DND-41 (cell line): Measurements from ENCODE around the gene KCNB1.

ENCODE experiments used
- ATAC-seq: fragments of 200-7000 bp; cut with Tn5 transposase; 3 replicates; pipeline ENCODE4 v1.9.1; 2021; ENCODE audit warnings: low read depth; ENCODE audit not compliant: insufficient read depth
- DNase-seq: peaks from one replicate; pipeline ENCODE4 v3.0.0-alpha.2; 2020
- H2AFZ ChIP-seq: 2 replicates; pipeline ENCODE4 v1.6.0; 2012; ENCODE audit warnings: low read depth, low read length
- H3K27ac ChIP-seq: 2 replicates; pipeline ENCODE4 v1.5.1; 2012; ENCODE audit warnings: low read length, inconsistent platforms
- H3K27me3 ChIP-seq: fragments of 200-600 bp; sonication (generic); 2 replicates; pipeline ENCODE4 v1.6.0; 2012; ENCODE audit warnings: low read length, mild to moderate bottlenecking, inconsistent platforms; ENCODE audit not compliant: insufficient read depth, poor library complexity
- H3K36me3 ChIP-seq: 2 replicates; pipeline ENCODE4 v1.5.1; 2012; ENCODE audit warnings: low read length, inconsistent platforms; ENCODE audit not compliant: insufficient read depth
- H3K4me1 ChIP-seq: 2 replicates; pipeline ENCODE4 v1.5.1; 2012; ENCODE audit warnings: mild to moderate bottlenecking, low read length; ENCODE audit not compliant: insufficient read depth
- H3K4me2 ChIP-seq: 2 replicates; pipeline ENCODE4 v1.6.0; 2012; ENCODE audit warnings: mild to moderate bottlenecking, moderate library complexity, low read length, inconsistent platforms; ENCODE audit not compliant: insufficient read depth
- H3K4me3 ChIP-seq, 2 experiments: fragments of 200-600 bp in 1 of 2; shearing (Covaris generic) in 1 of 2; 2 replicates each; pipeline ENCODE4 v1.5.1; 2012 to 2016; ENCODE audit warnings: inconsistent platforms in 2 of 2, low read length in 2 of 2, mild to moderate bottlenecking in 2 of 2, low read depth in 1 of 2, moderate library complexity in 1 of 2
- H3K79me2 ChIP-seq: 2 replicates; pipeline ENCODE4 v1.6.0; 2012; ENCODE audit warnings: low read length, inconsistent platforms; ENCODE audit not compliant: insufficient read depth
- H3K9ac ChIP-seq: 2 replicates; pipeline ENCODE4 v1.6.0; 2012; ENCODE audit warnings: low read depth, mild to moderate bottlenecking, inconsistent platforms, low read length, moderate library complexity
- H3K9me3 ChIP-seq: 2 replicates; pipeline ENCODE4 v1.5.1; 2012; ENCODE audit warnings: low read length, moderate library complexity, mild to moderate bottlenecking, inconsistent platforms; ENCODE audit not compliant: insufficient read depth, severe bottlenecking
- H4K20me1 ChIP-seq: 2 replicates; pipeline ENCODE4 v1.6.0; 2012; ENCODE audit warnings: low read length; ENCODE audit not compliant: insufficient read depth
- EZH2 ChIP-seq: IDR thresholded peaks from 3 replicates; pipeline ENCODE4 v1.6.1; 2012; ENCODE audit warnings: borderline replicate concordance, low read depth, mild to moderate bottlenecking, moderate library complexity, low read length, inconsistent platforms; ENCODE audit not compliant: severe bottlenecking
- TF ChIP-seq, protein P1 (sequence below): IDR thresholded peaks from 2 replicates; pipeline ENCODE4 v1.5.1; 2012; ENCODE audit warnings: borderline replicate concordance, low read length, moderate library complexity, mild to moderate bottlenecking; ENCODE audit not compliant: poor library complexity, severe bottlenecking; ENCODE audit errors: extremely low read depth

KCNB1 gene

DNA sequence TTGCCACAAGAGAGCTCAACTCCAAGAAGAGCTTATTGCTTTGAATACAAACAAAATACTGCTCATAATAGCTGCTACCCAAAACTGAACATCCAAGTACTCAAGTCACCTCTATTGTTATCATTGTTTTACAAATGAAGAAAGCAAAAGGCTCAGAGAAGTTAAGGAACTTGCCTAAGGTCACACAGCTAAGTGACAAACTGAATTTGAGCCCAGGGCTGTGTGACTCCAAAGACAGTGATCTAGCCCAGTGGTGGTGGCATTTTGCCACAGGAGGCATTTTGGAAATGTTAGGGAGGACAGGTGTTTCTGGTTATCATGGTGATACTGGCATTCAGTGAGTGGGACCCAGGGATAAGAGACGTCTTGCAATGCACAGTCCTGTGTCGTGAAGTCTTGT is 79.5 kb downstream of the KCNB1 start:
- H3K9me3 ChIP-seq, result no peaks in the 10 kb centered on the region
- ATAC-seq (no peak), DNase-seq (no peak)
- no peak overlapping the region for H3K4me2 ChIP-seq
- no peak overlapping the region for H3K9ac ChIP-seq
- TF ChIP-seq, protein P1, sequence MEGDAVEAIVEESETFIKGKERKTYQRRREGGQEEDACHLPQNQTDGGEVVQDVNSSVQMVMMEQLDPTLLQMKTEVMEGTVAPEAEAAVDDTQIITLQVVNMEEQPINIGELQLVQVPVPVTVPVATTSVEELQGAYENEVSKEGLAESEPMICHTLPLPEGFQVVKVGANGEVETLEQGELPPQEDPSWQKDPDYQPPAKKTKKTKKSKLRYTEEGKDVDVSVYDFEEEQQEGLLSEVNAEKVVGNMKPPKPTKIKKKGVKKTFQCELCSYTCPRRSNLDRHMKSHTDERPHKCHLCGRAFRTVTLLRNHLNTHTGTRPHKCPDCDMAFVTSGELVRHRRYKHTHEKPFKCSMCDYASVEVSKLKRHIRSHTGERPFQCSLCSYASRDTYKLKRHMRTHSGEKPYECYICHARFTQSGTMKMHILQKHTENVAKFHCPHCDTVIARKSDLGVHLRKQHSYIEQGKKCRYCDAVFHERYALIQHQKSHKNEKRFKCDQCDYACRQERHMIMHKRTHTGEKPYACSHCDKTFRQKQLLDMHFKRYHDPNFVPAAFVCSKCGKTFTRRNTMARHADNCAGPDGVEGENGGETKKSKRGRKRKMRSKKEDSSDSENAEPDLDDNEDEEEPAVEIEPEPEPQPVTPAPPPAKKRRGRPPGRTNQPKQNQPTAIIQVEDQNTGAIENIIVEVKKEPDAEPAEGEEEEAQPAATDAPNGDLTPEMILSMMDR, result no peak
- TF ChIP-seq EZH2, result no peak
- no peaks in the 10 kb centered on the region for H3K79me2 ChIP-seq
- H4K20me1 ChIP-seq, result no peaks in the 10 kb centered on the region
- no peaks in the 10 kb centered on the region for H3K36me3 ChIP-seq
- no peak overlapping the region for H2AFZ ChIP-seq
- no peaks in the 10 kb centered on the region for H3K4me1 ChIP-seq
- no peak overlapping the region for H3K4me3 ChIP-seq
- H3K27me3 ChIP-seq, result peaks cover 24% of the 10 kb centered on the region
- no peak overlapping the region for H3K27ac ChIP-seq

DNA sequence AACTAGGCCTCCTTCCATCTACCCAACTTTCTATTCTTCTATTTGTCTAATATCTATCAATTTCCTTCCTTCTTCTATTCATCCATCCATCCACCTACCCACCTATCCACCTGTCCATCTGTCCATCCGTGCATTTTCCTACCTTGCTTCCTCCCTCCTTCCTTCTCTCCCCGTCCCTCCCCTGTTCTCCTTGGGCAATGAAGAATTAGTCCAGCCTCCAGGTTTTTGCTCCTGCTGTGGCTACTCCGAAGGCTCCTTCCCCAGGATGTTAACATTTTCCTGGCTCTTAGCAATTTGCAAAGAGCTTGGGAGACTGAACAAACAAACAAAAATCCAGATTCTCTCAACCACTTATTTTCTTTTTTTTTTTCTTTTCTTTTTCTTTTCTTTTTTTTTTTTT is 81.6 kb downstream of the KCNB1 start:
- H3K4me2 ChIP-seq, result no peak overlapping the region
- H4K20me1 ChIP-seq, result no peaks in the 10 kb centered on the region
- no peak overlapping the region for H3K4me3 ChIP-seq
- TF ChIP-seq, protein P1, result no peak
- no peak for TF ChIP-seq EZH2
- H3K9ac ChIP-seq, result no peak overlapping the region
- H3K4me1 ChIP-seq, result no peaks in the 10 kb centered on the region
- H3K27me3 ChIP-seq, result peaks cover 31% of the 10 kb centered on the region
- no peaks in the 10 kb centered on the region for H3K36me3 ChIP-seq
- no peaks in the 10 kb centered on the region for H3K9me3 ChIP-seq
- ATAC-seq (no peak), DNase-seq (no peak)
- H3K79me2 ChIP-seq, result no peaks in the 10 kb centered on the region
- no peak overlapping the region for H2AFZ ChIP-seq
- no peak overlapping the region for H3K27ac ChIP-seq

DNA sequence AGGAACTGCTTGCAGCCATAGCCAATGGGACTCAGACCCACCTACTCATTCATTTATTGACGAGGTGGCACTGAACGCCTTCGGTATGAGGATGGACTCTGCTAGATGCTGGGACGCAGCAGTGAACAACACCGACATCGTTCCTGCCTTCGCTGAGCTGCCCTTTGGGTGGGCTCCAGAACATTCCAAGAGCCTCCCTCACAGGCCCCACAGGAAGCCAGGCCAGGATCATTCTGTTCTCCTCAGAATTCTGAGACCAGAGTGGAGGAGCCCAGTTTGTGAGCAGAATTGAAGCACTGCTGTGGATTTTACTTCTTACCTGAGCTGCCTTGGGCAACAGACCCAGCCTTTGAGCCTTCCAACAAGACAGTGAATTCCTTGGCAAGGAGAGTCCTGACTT is 82.1 kb downstream of the KCNB1 start:
- Histone ChIP-seq H2AFZ (no peak overlapping the region), H4K20me1 (no peaks in the 10 kb centered on the region), H3K79me2 (no peaks in the 10 kb centered on the region), H3K4me1 (no peaks in the 10 kb centered on the region), H3K36me3 (no peaks in the 10 kb centered on the region), H3K9ac (no peak overlapping the region), H3K27me3 (peaks cover 31% of the 10 kb centered on the region), H3K9me3 (no peaks in the 10 kb centered on the region), H3K27ac (no peak overlapping the region), H3K4me3 (no peak overlapping the region), H3K4me2 (no peak overlapping the region)
- TF ChIP-seq EZH2, result no peak
- TF ChIP-seq, protein P1, result no peak
- DNase-seq (no peak), ATAC-seq (no peak)

DNA sequence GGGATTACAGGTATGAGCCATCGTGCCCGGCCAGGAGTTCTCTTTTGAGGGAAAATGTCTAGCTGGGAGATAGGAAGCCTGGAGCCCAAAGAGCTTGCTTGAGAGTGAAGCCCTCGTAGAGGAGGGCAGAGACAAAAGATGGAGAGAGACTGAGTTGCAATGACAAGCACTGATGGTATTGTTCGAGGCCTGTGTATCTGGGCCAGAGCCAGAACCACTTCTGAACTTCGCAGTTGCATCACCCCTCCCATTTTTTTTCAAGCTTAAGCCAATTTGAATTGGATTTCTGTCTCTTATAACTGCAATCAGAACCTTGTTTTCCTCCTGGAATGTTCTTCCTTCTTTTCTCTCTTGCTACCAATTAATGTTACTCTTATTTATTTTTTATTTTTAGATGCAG is 83.1 kb downstream of the KCNB1 start:
- ATAC-seq (no peak), DNase-seq (no peak)
- no peak for TF ChIP-seq EZH2
- TF ChIP-seq, protein P1, result no peak
- Histone ChIP-seq H3K27me3 (peaks cover 20% of the 10 kb centered on the region), H3K4me3 (no peak overlapping the region), H4K20me1 (no peaks in the 10 kb centered on the region), H3K27ac (no peak overlapping the region), H3K36me3 (no peaks in the 10 kb centered on the region), H3K79me2 (no peaks in the 10 kb centered on the region), H3K4me1 (no peaks in the 10 kb centered on the region), H3K9ac (no peak overlapping the region), H2AFZ (no peak overlapping the region), H3K9me3 (no peaks in the 10 kb centered on the region), H3K4me2 (no peak overlapping the region)
